Sigmoid colon (tissue), 4 donors: Measurements from ENCODE around the gene ADGRF4.

ENCODE experiments used
- POLR2A ChIP-seq, 2 donors: fragments of 450-650 bp; IDR thresholded peaks; one replicate each; pipeline ENCODE4 v1.6.1; 2016; ENCODE audit warnings: antibody characterized with exemption in 2 of 2, mild to moderate bottlenecking in 2 of 2, moderate library complexity in 2 of 2
- POLR2AphosphoS5 ChIP-seq, 4 donors: sonication (generic); formaldehyde crosslinking; IDR thresholded peaks; one replicate each; pipeline ENCODE4 v1.6.1; 2017; ENCODE audit warnings: antibody characterized with exemption in 4 of 4
- TF ChIP-seq, protein P1 (sequence below), 4 experiments: fragments of 450-650 bp in 3 of 4; fragments of 200-600 bp in 1 of 4; IDR thresholded peaks; one replicate each; pipeline ENCODE4 v1.5.1; 2016 to 2019; ENCODE audit warnings: antibody characterized with exemption in 4 of 4, mild to moderate bottlenecking in 3 of 4, moderate library complexity in 2 of 4

DNA sequence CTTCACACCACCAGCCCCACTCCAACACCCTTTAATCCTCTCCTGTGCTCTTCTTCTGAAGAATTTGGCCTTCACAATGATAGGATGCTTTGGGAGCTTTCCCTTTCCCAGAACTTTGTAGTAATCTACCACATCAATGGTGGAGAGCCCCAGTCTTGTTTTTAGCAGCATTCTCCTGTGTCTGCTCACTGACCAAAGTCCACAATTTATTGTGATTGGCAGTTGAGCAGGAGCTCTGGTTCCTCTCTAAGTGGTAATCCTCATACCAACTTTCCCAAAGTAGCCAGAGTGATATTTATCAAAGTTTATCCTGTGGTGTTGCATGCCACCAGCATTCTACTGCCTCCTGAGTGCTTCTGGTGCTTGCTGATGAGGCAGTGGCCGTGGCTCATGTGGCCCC, 54.4 kb downstream of the ADGRF4 start:
- TF ChIP-seq, protein P1, sequence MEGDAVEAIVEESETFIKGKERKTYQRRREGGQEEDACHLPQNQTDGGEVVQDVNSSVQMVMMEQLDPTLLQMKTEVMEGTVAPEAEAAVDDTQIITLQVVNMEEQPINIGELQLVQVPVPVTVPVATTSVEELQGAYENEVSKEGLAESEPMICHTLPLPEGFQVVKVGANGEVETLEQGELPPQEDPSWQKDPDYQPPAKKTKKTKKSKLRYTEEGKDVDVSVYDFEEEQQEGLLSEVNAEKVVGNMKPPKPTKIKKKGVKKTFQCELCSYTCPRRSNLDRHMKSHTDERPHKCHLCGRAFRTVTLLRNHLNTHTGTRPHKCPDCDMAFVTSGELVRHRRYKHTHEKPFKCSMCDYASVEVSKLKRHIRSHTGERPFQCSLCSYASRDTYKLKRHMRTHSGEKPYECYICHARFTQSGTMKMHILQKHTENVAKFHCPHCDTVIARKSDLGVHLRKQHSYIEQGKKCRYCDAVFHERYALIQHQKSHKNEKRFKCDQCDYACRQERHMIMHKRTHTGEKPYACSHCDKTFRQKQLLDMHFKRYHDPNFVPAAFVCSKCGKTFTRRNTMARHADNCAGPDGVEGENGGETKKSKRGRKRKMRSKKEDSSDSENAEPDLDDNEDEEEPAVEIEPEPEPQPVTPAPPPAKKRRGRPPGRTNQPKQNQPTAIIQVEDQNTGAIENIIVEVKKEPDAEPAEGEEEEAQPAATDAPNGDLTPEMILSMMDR (IDR thresholded peaks at IDR 0.05), result no peak
- TF ChIP-seq POLR2AphosphoS5 (IDR thresholded peaks at IDR 0.05), result no peak
- no peak for TF ChIP-seq POLR2A (IDR thresholded peaks at IDR 0.05)
